Fibroblast of pulmonary artery (primary cell): Measurements from ENCODE around the gene TTI1.

Experiments used
- DNase-seq: peaks from one replicate; pipeline ENCODE4 v3.0.0-alpha.2; 2010; ENCODE audit warnings: low read depth
- H3K4me3 ChIP-seq: replicated peaks from 2 replicates; pipeline ENCODE4 v1.5.1; 2011; ENCODE audit warnings: low read depth, mild to moderate bottlenecking, control low read depth, low read length, moderate library complexity
- TF ChIP-seq, protein P1 (sequence below): IDR thresholded peaks from 2 replicates; pipeline ENCODE4 v1.5.1; 2011; ENCODE audit warnings: mild to moderate bottlenecking, control low read depth, low read length, inconsistent platforms; ENCODE audit errors: missing control alignments

The TTI1 gene

DNA sequence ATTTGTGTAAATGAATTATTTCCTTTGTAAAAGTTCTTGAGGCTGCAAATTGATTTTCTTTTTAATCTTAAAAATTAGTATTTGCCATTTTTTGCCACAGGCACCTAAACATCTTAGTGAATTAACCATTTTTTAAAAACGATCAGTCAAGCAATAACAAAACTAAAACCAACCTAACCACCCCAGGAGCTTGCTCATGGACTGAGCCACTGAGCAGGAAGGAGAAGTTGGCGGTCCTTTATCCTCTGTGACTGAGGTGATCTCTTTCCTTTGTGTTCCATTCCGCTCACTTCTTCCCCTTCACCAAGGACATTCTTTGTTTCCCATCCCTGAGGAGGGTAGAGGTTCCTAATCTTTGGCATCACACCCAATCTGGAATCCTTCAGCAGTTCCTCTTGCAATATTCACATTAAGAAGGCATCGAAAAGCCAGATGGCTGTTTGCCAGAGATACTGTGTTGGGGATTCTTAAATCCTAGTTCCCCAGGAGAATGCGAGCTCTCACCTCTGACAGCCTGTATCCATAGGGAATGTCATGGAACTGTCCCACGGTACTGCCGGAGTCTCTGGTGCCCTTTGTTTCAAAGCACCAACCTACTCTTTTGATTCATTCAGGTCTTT lies 30.8 kb upstream of the TTI1 start:
- TF ChIP-seq, protein P1, sequence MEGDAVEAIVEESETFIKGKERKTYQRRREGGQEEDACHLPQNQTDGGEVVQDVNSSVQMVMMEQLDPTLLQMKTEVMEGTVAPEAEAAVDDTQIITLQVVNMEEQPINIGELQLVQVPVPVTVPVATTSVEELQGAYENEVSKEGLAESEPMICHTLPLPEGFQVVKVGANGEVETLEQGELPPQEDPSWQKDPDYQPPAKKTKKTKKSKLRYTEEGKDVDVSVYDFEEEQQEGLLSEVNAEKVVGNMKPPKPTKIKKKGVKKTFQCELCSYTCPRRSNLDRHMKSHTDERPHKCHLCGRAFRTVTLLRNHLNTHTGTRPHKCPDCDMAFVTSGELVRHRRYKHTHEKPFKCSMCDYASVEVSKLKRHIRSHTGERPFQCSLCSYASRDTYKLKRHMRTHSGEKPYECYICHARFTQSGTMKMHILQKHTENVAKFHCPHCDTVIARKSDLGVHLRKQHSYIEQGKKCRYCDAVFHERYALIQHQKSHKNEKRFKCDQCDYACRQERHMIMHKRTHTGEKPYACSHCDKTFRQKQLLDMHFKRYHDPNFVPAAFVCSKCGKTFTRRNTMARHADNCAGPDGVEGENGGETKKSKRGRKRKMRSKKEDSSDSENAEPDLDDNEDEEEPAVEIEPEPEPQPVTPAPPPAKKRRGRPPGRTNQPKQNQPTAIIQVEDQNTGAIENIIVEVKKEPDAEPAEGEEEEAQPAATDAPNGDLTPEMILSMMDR: no peak
- DNase-seq: no peak
- no peak overlapping the region for H3K4me3 ChIP-seq

DNA sequence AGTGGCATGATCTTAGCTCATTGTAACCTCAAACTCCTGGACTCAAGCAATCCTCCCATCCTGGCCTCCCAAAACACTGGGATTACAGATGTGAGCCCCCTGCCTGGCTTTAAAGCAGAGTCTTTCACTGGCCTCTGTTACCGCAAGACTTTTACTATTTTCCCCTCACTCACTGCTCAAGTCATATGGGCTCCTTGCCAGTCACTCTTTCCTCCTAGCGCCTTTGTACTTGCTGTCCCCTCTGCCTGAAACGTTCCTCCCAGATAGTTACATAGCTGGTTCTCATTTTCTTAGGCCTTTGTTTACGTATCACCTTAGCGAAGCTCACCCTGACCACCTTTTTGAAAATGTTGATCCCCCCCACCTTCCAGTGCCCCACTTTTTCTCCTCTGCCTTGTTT lies 29.6 kb upstream of the TTI1 start:
- no peak for DNase-seq
- H3K4me3 ChIP-seq: no peak overlapping the region
- TF ChIP-seq, protein P1: no peak

GRCh38 chr20:38061109-38061508 lies 27.9 kb upstream of the TTI1 start:
- no peak for DNase-seq
- TF ChIP-seq, protein P1: no peak
- H3K4me3 ChIP-seq: no peak overlapping the region

DNA sequence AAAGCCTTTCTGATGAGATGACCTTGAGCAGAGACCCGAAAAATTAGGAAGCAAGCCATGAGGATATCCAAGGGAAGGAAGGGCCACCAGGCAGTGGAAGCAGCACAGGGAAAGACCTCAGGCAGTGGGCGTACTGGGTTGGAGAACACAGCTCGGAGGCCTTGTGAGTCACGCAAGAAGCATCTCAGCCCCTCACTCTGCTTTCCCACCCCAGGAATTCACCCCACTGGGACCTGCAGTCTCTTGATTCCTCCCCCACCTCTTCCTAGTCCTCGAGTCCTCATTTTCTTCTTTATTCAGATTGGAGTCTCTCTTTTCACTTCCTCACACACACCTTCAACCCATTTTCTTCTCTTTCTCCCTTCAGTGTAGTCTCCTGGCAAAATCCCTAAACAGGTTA lies 27.3 kb upstream of the TTI1 start:
- DNase-seq: peak; percentile 37
- TF ChIP-seq, protein P1: no peak
- no peak overlapping the region for H3K4me3 ChIP-seq

- no peak for DNase-seq
- TF ChIP-seq, protein P1: no peak
Measured at GRCh38 chr20:38059832-38060231, 26.6 kb upstream of the TTI1 start.

GRCh38 chr20:38057351-38057972 lies 24.2 kb upstream of the TTI1 start:
- H3K4me3 ChIP-seq: no peak overlapping the region
- TF ChIP-seq, protein P1: peak; percentile 86
- DNase-seq: peak; percentile 79

More at GRCh38 chr20:38059832-38060231, 26.6 kb upstream of the TTI1 start:
- H3K4me3 ChIP-seq: no peak overlapping the region

DNA sequence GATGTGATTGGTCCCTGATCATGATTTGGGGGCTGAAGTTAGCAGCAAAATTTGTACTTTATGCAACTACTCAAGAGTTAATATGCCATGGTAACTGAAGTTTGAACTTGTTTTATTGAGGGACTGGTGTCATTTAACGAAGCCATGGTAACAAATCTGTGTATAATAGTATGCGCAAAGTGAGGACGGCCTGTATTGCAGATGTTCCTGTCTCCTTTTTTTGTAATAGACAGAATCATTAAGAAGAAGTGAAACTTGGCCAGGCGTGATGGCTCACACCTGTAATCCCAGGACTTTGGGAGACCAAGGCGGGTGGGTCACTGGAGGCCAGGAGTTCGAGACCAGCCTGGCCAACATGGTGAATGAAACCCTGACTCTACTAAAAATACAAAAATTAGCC lies 22.6 kb upstream of the TTI1 start:
- H3K4me3 ChIP-seq: no peak overlapping the region
- TF ChIP-seq, protein P1: no peak
- no peak for DNase-seq
